OCI-LY1 (cell line): ENCODE measurements around the gene ADAMTS9.
"Not testable (repeated sequence)": the region's sequence is repeated elsewhere in the genome, so short reads cannot be mapped to it uniquely, and the experiment has no call there.

ENCODE experiments used
- H2AFZ ChIP-seq: fragments of 200-600 bp; sonication (generic), shearing (Covaris generic); 2 replicates; pipeline ENCODE4 v1.6.0; 2014; ENCODE audit warnings: antibody characterized with exemption, mild to moderate bottlenecking, low read length
- H3F3A ChIP-seq: fragments of 200-600 bp; sonication (generic), shearing (Covaris generic); 2 replicates; pipeline ENCODE4 v1.6.0; 2014; ENCODE audit warnings: mild to moderate bottlenecking, antibody characterized with exemption, low read length, moderate library complexity; ENCODE audit not compliant: insufficient read depth
- H3K27ac ChIP-seq: fragments of 200-600 bp; sonication (generic); 2 replicates; pipeline ENCODE4 v1.5.1; 2014; ENCODE audit warnings: low read length, mixed run types, mild to moderate bottlenecking, low read depth; ENCODE audit not compliant: poor library complexity, severe bottlenecking
- H3K27me3 ChIP-seq: fragments of 200-600 bp; sonication (generic); 2 replicates; pipeline ENCODE4 v1.6.0; 2014; ENCODE audit warnings: antibody characterized with exemption, mild to moderate bottlenecking, low read length, moderate library complexity; ENCODE audit not compliant: insufficient read depth
- H3K36me3 ChIP-seq: fragments of 200-600 bp; sonication (generic); 2 replicates; pipeline ENCODE4 v1.6.1; 2014; ENCODE audit warnings: mild to moderate bottlenecking, antibody characterized with exemption, low read length, moderate library complexity, mixed read lengths; ENCODE audit not compliant: insufficient read depth
- H3K4me1 ChIP-seq: fragments of 200-600 bp; sonication (generic); 2 replicates; pipeline ENCODE4 v1.5.1; 2014; ENCODE audit warnings: mild to moderate bottlenecking, low read length, moderate library complexity; ENCODE audit not compliant: insufficient read depth, severe bottlenecking
- H3K4me2 ChIP-seq: fragments of 200-600 bp; sonication (generic), shearing (Covaris generic); 2 replicates; pipeline ENCODE4 v1.6.1; 2014; ENCODE audit warnings: low read length
- H3K4me3 ChIP-seq: fragments of 200-600 bp; sonication (generic); 2 replicates; pipeline ENCODE4 v1.5.1; 2014; ENCODE audit warnings: low read length, low read depth, mild to moderate bottlenecking, mixed read lengths; ENCODE audit not compliant: poor library complexity, severe bottlenecking
- H3K79me2 ChIP-seq: fragments of 200-600 bp; shearing (Covaris generic); 2 replicates; pipeline ENCODE4 v1.6.1; 2016; ENCODE audit warnings: mixed run types, low read length, mixed read lengths; ENCODE audit not compliant: insufficient read depth
- H3K9ac ChIP-seq: fragments of 200-600 bp; sonication (generic), shearing (Covaris generic); 2 replicates; pipeline ENCODE4 v1.6.1; 2014; ENCODE audit warnings: mild to moderate bottlenecking, low read length, mixed read lengths
- H3K9me2 ChIP-seq: fragments of 200-600 bp; sonication (generic), shearing (Covaris generic); 2 replicates; pipeline ENCODE4 v1.6.1; 2014; ENCODE audit warnings: low read depth, mild to moderate bottlenecking, low read length, mixed read lengths
- H3K9me3 ChIP-seq: fragments of 200-600 bp; shearing (Covaris generic); 2 replicates; pipeline ENCODE4 v1.6.1; 2014; ENCODE audit warnings: low read length, mixed read lengths
- H4K20me1 ChIP-seq: fragments of 200-600 bp; sonication (generic), shearing (Covaris generic); 2 replicates; pipeline ENCODE4 v1.6.0; 2016; ENCODE audit warnings: mild to moderate bottlenecking, low read length; ENCODE audit not compliant: insufficient read depth
- CTCF ChIP-seq: fragments of 200-600 bp; sonication (generic), shearing (Covaris generic); IDR thresholded peaks from 2 replicates; pipeline ENCODE4 v1.5.1; 2017; ENCODE audit warnings: mild to moderate bottlenecking, antibody characterized with exemption, low read length, moderate library complexity, mixed read lengths
- EZH2 ChIP-seq: fragments of 200-600 bp; sonication (generic), shearing (Covaris generic); IDR thresholded peaks from 2 replicates; pipeline ENCODE4 v1.8.0; 2017; ENCODE audit warnings: borderline replicate concordance, mixed run types, mild to moderate bottlenecking, antibody characterized with exemption, low read length, moderate library complexity, mixed read lengths

Gene ADAMTS9

GRCh38 chr3:64546856-64547255 lies 140.9 kb downstream of the ADAMTS9 start:
- H3K79me2 ChIP-seq, result no peaks in the 10 kb centered on the region
- H3K9me2 ChIP-seq, result no peaks in the 10 kb centered on the region
- no peak overlapping the region for H2AFZ ChIP-seq
- H3K4me3 ChIP-seq, result no peak overlapping the region
- no peak overlapping the region for H3K4me2 ChIP-seq
- H3K27ac ChIP-seq, result no peak overlapping the region
- H3K9me3 ChIP-seq, result no peaks in the 10 kb centered on the region
- no peaks in the 10 kb centered on the region for H3K4me1 ChIP-seq
- no peaks in the 10 kb centered on the region for H3F3A ChIP-seq
- no peak overlapping the region for H3K9ac ChIP-seq
- no peaks in the 10 kb centered on the region for H3K27me3 ChIP-seq
- TF ChIP-seq EZH2 (no peak), CTCF (no peak)
- H3K36me3 ChIP-seq, result no peaks in the 10 kb centered on the region
- H4K20me1 ChIP-seq, result no peaks in the 10 kb centered on the region

GRCh38 chr3:64545239-64545638 lies 142.6 kb downstream of the ADAMTS9 start:
- not testable (repeated sequence) for H3K79me2 ChIP-seq, H3K9me3 ChIP-seq, H3K4me3 ChIP-seq, H3K36me3 ChIP-seq, H3K4me2 ChIP-seq, H3F3A ChIP-seq, H3K9ac ChIP-seq, H3K9me2 ChIP-seq, H4K20me1 ChIP-seq, H3K27me3 ChIP-seq, H3K27ac ChIP-seq, H2AFZ ChIP-seq, H3K4me1 ChIP-seq

GRCh38 chr3:64541803-64542202 lies 146.0 kb downstream of the ADAMTS9 start:
- H3K27ac ChIP-seq, result no peak overlapping the region
- no peaks in the 10 kb centered on the region for H3F3A ChIP-seq
- no peak for TF ChIP-seq EZH2
- no peaks in the 10 kb centered on the region for H3K27me3 ChIP-seq
- no peak overlapping the region for H3K4me3 ChIP-seq
- H3K4me2 ChIP-seq, result no peak overlapping the region
- no peaks in the 10 kb centered on the region for H3K36me3 ChIP-seq
- no peaks in the 10 kb centered on the region for H3K9me3 ChIP-seq
- no peak overlapping the region for H2AFZ ChIP-seq
- no peaks in the 10 kb centered on the region for H3K9me2 ChIP-seq
- H4K20me1 ChIP-seq, result no peaks in the 10 kb centered on the region
- H3K9ac ChIP-seq, result no peak overlapping the region
- H3K4me1 ChIP-seq, result no peaks in the 10 kb centered on the region
- H3K79me2 ChIP-seq, result no peaks in the 10 kb centered on the region

- Histone ChIP-seq H3F3A (no peaks in the 10 kb centered on the region), H4K20me1 (no peaks in the 10 kb centered on the region), H3K27me3 (no peaks in the 10 kb centered on the region), H3K9me3 (no peaks in the 10 kb centered on the region), H3K9me2 (no peaks in the 10 kb centered on the region), H2AFZ (no peak overlapping the region), H3K9ac (no peak overlapping the region), H3K27ac (no peak overlapping the region), H3K4me2 (no peak overlapping the region), H3K79me2 (no peaks in the 10 kb centered on the region), H3K36me3 (no peaks in the 10 kb centered on the region), H3K4me1 (no peaks in the 10 kb centered on the region), H3K4me3 (no peak overlapping the region)
- TF ChIP-seq CTCF, result no peak
- TF ChIP-seq EZH2, result no peak
Observed at GRCh38 chr3:64539451-64540196, 148.2 kb downstream of the ADAMTS9 start.
